HG02981 (cell line): ENCODE measurements around the gene ZBTB8OS.

Experiments used
- ATAC-seq: cut with Tn5 transposase; IDR thresholded peaks from one replicate; pipeline ENCODE4 v1.9.1; 2021; ENCODE audit warnings: mild to moderate bottlenecking, moderate library complexity; ENCODE audit not compliant: unreplicated experiment

ZBTB8OS gene

DNA sequence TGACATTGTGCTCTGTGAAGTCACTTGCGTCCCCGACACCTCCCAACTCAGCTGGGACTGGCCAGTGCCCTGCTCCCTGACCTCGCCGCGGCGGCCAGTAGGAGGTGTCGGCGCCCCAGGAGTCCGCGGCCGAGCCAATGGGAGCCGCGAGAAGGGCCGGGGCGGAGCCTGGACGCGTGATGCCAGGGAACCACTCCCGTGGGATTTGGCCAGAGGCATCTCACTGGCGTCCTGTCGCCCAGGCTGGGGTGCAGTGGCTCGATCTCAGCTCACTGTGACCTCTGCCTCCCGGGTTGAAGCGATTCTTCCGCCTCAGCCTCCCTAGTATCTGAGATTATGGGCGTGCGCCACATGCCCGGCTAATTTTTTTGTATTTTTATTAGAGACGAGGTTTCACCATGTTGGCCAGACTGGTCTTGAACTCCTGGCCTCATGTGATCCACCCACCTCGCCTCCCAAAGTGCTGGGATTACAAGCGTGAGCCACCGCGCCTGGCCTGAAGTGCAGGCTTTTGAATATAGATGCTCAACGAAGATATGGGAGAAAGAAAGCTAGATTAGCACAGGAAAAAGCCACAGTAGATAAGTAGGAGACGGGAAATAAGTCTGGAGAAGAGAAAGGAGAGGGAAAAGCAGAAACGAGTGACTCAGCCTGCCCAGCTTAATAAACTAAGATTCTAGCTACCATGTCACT, 38.0 kb downstream of the ZBTB8OS start:
- ATAC-seq: peak; percentile 73

DNA sequence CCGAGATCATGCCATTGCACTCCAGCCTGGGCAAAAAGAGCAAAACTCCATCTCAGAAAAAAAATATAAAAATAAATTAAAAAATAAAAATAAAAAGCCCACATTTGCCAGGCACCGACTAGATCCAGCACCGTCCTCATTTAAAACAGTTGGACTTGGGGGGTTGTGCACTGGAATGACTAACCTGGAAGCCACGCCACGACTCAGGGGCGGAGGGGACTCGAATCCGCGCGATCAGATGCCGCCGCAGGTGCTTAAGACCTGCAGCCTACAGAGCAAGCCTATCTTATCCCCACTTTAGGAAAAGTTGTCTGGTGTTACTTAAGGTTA, 38.5 kb downstream of the ZBTB8OS start:
- no peak for ATAC-seq

DNA sequence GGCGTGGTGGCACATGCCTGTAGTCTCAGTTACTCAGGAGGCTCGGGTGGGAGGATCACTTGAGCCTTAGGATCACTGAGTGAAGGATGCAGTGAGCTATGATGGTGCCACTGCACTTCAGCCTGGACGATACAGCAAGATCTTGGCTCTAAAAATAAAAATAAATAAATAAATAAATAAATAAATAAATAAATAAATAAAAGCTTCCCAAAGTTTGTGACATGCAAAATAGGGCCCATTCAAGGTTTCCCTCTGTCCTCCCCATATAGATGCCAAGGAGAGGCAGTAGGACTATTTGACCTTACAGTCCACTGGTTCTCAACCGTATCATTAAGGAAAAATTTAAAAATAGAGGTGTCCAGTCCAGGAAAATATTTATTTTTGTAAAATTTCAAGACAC, 41.2 kb downstream of the ZBTB8OS start:
- ATAC-seq: no peak

- no peak for ATAC-seq
Measured at GRCh38 chr1:32606565-32607371, 43.6 kb downstream of the ZBTB8OS start.

GRCh38 chr1:32605711-32606424, 44.5 kb downstream of the ZBTB8OS start:
- no peak for ATAC-seq

DNA sequence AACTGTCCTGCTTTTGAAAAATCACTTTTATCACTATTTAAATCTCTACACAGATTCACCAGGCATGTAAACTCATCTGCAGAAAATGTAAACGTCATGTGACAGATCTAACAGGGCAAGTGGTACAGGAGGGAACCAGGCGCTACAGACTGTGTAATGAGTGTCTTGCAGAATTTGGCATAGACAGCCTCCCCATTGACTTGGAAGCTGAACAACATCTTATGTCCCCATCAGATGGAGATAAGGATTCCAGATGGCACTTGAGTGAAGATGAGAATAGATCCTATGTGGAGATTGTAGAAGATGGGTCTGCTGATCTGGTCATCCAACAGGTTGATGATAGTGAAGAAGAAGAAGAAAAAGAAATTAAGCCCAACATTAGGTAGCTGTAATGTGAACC, 50.3 kb downstream of the ZBTB8OS start:
- ATAC-seq: no peak

DNA sequence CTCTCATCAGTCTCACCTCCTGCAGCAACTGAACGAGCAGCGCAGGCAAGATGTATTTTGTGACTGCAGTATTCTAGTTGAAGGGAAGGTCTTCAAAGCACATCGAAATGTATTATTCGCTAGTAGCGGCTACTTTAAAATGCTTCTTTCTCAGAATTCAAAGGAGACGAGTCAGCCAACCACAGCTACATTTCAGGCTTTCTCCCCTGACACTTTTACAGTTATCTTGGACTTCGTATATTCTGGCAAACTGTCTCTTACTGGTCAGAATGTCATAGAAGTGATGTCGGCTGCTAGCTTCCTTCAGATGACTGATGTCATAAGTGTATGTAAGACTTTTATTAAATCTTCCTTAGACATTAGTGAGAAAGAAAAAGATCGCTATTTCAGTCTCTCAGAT, 57.4 kb downstream of the ZBTB8OS start:
- ATAC-seq: no peak

DNA sequence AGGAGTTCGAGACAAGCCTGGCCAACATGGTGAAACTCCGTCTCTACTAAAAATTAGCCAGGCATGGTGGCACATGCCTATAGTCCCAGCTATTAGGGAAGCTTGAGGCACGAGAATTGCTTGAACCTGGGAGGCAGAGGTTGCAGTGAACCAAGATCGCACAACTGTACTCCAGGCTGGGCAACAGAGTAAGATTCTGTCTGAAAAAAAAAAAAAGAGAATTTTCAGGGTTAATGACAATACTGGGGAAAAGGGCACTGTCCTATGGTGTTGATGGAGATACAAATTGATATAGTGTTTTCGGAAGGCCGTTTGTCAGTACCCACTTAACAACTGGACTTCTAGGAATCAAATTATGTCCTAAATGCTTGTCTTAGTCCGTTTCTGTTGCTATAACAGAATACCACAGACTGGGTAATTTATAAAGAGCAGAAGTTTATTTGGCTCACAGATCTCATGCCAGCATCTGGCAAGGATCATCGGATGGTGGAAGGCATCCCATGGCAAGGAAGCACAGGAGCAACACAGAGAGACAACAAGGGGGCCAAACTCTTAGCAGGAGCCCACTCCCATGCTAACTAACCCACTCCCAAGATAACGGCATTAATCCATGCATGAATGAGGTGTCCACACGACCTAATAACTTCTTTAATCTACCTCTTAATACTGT, 69.9 kb downstream of the ZBTB8OS start:
- no peak for ATAC-seq
